Activated CD4-positive, alpha-beta memory T cell treated with anti-CD3 and anti-CD28 coated beads for 36 hours (primary cell): ENCODE results near the gene RPL35A. TPM values are rescaled to one million over a fixed set of nuclear protein-coding genes. Genes with fewer than 3 reads are reported as not detected.
"Not testable (repeated sequence)": the region's sequence is repeated elsewhere in the genome, so short reads cannot be mapped to it uniquely, and the experiment has no call there.

Experiments used
- CTCF ChIA-PET: fragments of 350-600 bp; sonication (Branson Sonifier 250); formaldehyde crosslinking; loops from one replicate; lab custom pipeline; 2021; ENCODE audit warnings: antibody characterized with exemption, inconsistent platforms; lab: Charles Lee
- POLR2A ChIA-PET: fragments of 350-600 bp; sonication (Branson Sonifier 250); formaldehyde crosslinking; loops from one replicate; lab custom pipeline; 2021; ENCODE audit warnings: antibody characterized with exemption; lab: Charles Lee
- DNase-seq: peaks from one replicate; pipeline ENCODE4 v3.0.0-alpha.2; 2020
- H3K27ac Mint-ChIP-seq: one replicate; pipeline ENCODE4 v1.8.0; 2021; ENCODE audit warnings: mixed read lengths
- H3K27me3 Mint-ChIP-seq: one replicate; pipeline ENCODE4 v1.8.0; 2021; ENCODE audit warnings: mixed read lengths
- H3K36me3 Mint-ChIP-seq: one replicate; pipeline ENCODE4 v1.8.0; 2021; ENCODE audit warnings: mixed read lengths
- H3K4me1 Mint-ChIP-seq: one replicate; pipeline ENCODE4 v1.8.0; 2021; ENCODE audit warnings: low read depth, mixed read lengths
- H3K4me3 Mint-ChIP-seq: one replicate; pipeline ENCODE4 v1.8.0; 2021; ENCODE audit warnings: mild to moderate bottlenecking, mixed read lengths
- H3K9me3 Mint-ChIP-seq: one replicate; pipeline ENCODE4 v1.8.0; 2021; ENCODE audit warnings: mixed read lengths
- intact Hi-C: fragments of 100-400 bp; cut with micrococcal nuclease; formaldehyde crosslinking; loops from one replicate; pipeline ENCODE4 v1.15.1; 2023
- total RNA-seq, 2 experiments: library from RNA; stranded (reverse); gene quantifications; one replicate each; pipeline ENCODE4 v1.2.3, GENCODE V29; 2021

The RPL35A gene
- total RNA-seq, 2 experiments from 2014 or later = 1,575 to 1,587 TPM

DNA sequence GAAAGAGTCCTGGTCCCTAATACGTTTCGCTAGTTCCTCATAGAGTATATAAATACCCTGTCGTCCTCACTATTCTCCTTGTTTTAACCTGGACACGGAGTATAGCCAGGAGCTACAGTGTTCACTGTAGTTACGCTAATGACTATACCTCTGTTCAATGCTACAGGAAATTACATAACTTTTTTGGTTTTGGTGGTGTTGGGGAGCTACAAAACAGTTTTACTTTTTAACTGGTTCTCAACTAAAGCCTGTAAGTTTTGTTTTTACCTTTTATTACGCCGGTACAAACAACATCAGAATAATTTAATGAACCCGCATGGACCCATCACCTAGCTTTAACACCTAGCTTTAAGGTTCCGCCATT is 11.6 kb downstream of the RPL35A start:
- Mint-ChIP-seq H3K27ac (no peak overlapping the region), H3K4me3 (peak overlapping the region; percentile 86), H3K36me3 (peaks cover 15% of the 10 kb centered on the region), H3K9me3 (no peaks in the 10 kb centered on the region), H3K4me1 (peaks cover 52% of the 10 kb centered on the region), H3K27me3 (no peaks in the 10 kb centered on the region)
- POLR2A ChIA-PET = interaction anchor here (0.8 to 2.2 kb wide), 3 partner anchors 9 to 118 kb away, joined by 3 to 8 read pairs (median 3); no protein-coding TSS in a partner anchor
- CTCF ChIA-PET = interaction anchor here (0.6 to 2.8 kb wide), 3 partner anchors 11 to 119 kb away, joined by 4 to 14 read pairs (median 11); no protein-coding TSS in a partner anchor
- intact Hi-C loops = loop anchor here (2.0 kb wide), 1 partner anchor 119 kb away; no protein-coding TSS in a partner anchor
- DNase-seq = no peak

DNA sequence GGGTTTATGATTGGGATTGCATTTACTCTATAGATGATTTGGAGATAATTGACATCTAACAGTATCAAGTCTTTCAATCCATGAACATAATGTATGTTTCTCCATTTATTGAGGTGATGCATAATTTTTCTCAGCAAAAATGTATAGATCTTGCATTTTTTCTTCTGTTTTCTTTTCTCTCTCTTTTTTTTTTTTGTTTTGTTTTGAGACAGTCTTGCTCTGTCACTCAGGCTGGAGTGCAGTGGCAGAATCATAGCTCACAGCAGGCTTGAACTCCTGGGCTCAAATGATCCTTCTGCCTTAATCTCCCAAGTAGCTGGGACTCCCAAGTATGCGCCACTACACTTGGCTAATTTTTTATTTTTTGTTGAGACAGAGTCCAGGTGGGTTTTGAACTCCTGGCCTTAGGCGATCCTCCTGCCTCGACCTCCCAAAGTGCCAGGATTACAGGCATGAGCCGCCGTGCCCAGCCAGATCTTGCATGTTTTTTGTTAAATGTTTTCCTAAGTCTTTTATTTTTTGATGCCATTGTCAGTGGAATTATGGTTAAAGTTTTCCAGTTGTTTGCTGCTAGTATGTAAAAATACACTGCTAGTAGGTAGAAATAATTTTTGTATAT is 13.1 kb downstream of the RPL35A start:
- CTCF ChIA-PET = interaction anchor here (0.8 kb wide), 1 partner anchor 87 kb away, joined by 3 read pairs; no protein-coding TSS in a partner anchor
- intact Hi-C loops = no loop called here
- DNase-seq = no peak
- Mint-ChIP-seq H3K36me3 (peaks cover 6% of the 10 kb centered on the region), H3K27ac (no peak overlapping the region), H3K27me3 (no peaks in the 10 kb centered on the region), H3K4me1 (peaks cover 38% of the 10 kb centered on the region), H3K4me3 (no peak overlapping the region), H3K9me3 (peaks cover 10% of the 10 kb centered on the region)
- POLR2A ChIA-PET = no interaction called here

DNA sequence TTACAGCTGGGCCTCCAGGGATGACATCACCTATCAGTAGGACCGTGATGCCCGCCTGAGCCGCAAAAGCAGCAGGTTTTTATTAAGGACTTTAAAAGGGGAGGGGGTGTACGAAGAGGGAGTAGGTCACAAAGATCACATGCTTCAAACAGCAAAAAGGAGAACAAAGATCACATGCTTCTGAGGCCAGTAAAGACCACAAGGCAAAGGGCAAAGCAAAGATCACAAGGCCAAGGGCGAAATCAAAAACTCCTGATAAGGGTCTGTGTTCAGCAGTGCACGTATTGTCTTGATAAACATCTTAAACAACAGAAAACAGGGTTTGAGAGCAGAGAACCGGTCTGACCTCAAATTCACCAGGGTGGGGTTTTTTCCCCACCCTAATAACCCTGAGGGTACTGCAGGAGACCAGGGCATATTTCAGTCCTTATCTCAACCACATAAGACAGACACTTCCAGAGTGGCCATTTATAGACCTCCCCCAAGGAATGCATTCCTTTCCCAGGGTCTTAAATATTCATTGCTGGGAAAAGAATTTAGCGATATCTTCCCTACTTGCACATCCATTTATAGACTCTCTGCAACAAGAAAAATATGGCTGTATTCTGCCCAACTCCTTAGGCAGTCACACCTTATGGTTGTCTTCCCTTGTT is 17.5 kb downstream of the RPL35A start:
- DNase-seq, H3K27me3 Mint-ChIP-seq, H3K36me3 Mint-ChIP-seq, POLR2A ChIA-PET, H3K27ac Mint-ChIP-seq, H3K4me1 Mint-ChIP-seq, H3K4me3 Mint-ChIP-seq, CTCF ChIA-PET, intact Hi-C loops: not testable (repeated sequence)
- H3K9me3 Mint-ChIP-seq = peaks cover 16% of the 10 kb centered on the region

DNA sequence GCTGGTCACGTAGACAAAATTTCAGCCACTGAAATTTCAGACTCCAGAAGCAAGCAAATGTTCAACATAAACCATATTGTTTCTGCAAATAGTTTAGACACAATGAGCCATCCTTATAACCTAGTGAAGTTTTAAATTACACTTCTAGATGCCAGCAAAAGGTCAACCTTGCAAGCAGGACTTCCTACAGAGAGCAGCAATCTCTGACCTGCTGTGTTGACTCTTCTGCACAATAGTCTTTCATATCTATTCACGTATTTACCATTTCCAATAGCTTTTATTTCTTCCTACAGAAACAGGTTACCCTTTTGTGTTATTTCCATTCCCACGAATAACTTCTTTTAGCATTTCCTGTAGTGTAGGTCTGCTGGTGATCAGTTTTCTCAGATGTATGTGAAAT is 20.6 kb downstream of the RPL35A start:
- DNase-seq = no peak
- Mint-ChIP-seq H3K27me3 (peaks cover 1% of the 10 kb centered on the region), H3K36me3 (peaks cover 6% of the 10 kb centered on the region), H3K4me1 (no peaks in the 10 kb centered on the region), H3K9me3 (peaks cover 19% of the 10 kb centered on the region), H3K27ac (no peak overlapping the region), H3K4me3 (no peak overlapping the region)
- intact Hi-C loops = no loop called here
- ChIA-PET CTCF (no interaction called here), POLR2A (no interaction called here)

DNA sequence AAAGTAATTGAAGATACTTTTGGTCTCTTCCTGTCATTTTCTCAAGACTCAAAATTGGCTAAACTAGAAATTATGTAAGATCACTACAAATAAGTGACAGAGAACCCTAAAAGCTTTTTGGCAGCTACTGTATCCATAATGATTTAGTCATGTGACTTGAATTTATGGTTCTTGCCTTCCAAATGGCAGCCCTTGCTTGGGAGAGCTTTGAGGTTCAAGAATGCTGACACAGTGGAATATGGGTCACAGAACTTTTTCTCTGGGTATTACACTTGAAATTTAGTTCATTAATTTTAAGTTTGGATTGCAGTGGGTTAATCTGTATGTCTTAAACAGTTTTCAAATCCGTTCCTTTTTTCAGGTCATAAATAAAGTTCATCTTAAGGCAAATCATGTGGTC is 24.0 kb downstream of the RPL35A start:
- Mint-ChIP-seq H3K27me3 (peaks cover 1% of the 10 kb centered on the region), H3K36me3 (peaks cover 4% of the 10 kb centered on the region), H3K9me3 (peaks cover 6% of the 10 kb centered on the region), H3K4me3 (no peak overlapping the region), H3K27ac (no peak overlapping the region), H3K4me1 (no peaks in the 10 kb centered on the region)
- CTCF ChIA-PET = no interaction called here
- POLR2A ChIA-PET = no interaction called here
- intact Hi-C loops = no loop called here
- DNase-seq = no peak

DNA sequence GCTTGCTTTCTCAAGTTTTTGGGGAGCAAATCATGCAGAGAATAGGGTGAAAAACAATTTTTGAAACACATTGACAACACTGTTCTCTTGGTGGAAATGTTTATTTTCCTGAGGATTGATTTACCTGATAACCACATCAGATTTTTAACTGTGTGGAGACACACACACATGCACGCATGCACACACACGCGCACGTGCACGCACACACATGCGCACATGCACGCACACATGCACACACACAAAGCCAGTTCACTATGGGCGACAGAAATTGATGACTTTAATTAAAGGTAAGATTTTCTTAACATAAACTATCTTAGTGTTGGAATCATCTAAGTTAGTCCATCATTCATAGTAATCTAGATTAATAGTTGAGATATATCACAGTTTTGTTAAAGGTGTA is 25.3 kb downstream of the RPL35A start:
- POLR2A ChIA-PET = no interaction called here
- no peaks in the 10 kb centered on the region for H3K4me1 Mint-ChIP-seq
- H3K36me3 Mint-ChIP-seq = peaks cover 4% of the 10 kb centered on the region
- peaks cover 1% of the 10 kb centered on the region for H3K27me3 Mint-ChIP-seq
- no peak overlapping the region for H3K4me3 Mint-ChIP-seq
- H3K27ac Mint-ChIP-seq = no peak overlapping the region
- H3K9me3 Mint-ChIP-seq = peaks cover 6% of the 10 kb centered on the region
- no peak for DNase-seq
- CTCF ChIA-PET = no interaction called here
- intact Hi-C loops = no loop called here

DNA sequence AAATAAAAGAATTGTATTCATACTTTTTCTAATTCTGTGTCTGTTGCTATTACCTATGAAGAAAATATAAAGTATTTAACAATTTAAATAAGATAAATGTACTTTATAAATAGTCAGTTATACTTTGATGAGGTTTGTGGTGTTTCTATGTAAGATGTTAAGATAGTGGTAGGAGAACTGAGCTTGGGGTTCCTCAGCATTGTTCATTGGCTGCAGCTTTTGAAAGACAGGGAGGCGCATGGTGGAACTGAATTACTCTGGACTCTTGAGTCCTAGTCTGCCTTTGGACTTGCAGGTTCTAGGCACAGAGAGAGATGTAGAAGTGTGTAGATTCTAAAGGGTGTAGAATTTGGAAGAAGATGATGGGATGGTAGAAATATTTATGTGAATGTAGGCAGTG is 33.1 kb downstream of the RPL35A start:
- H3K27me3 Mint-ChIP-seq = no peaks in the 10 kb centered on the region
- intact Hi-C loops = no loop called here
- peaks cover 3% of the 10 kb centered on the region for H3K4me1 Mint-ChIP-seq
- no peak overlapping the region for H3K4me3 Mint-ChIP-seq
- CTCF ChIA-PET = no interaction called here
- DNase-seq = no peak
- no peak overlapping the region for H3K27ac Mint-ChIP-seq
- POLR2A ChIA-PET = no interaction called here
- no peaks in the 10 kb centered on the region for H3K9me3 Mint-ChIP-seq
- no peaks in the 10 kb centered on the region for H3K36me3 Mint-ChIP-seq

DNA sequence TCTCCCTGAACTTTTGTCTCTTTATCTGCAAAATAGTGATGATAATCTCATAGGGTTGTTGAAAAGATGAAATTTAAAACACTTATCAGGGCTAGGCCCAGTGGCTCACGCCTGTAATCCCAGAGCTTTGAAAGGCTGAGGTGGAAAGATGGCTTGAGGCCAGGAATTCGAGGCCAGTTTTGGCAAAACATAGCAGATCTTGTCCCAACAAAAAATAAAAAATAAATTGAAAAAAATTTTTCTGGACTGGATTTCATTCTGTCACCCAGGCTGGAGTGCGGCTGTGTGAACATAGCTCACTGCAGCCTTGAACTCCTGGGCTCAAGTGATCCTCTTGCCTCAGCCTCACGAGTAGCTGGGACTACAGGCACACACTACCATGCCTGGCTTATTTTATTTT is 39.7 kb downstream of the RPL35A start:
- intact Hi-C loops = no loop called here
- no peak overlapping the region for H3K4me3 Mint-ChIP-seq
- ChIA-PET CTCF (no interaction called here), POLR2A (no interaction called here)
- H3K27me3 Mint-ChIP-seq = no peaks in the 10 kb centered on the region
- H3K4me1 Mint-ChIP-seq = no peaks in the 10 kb centered on the region
- H3K9me3 Mint-ChIP-seq = no peaks in the 10 kb centered on the region
- no peak for DNase-seq
- H3K36me3 Mint-ChIP-seq = peaks cover 14% of the 10 kb centered on the region
- no peak overlapping the region for H3K27ac Mint-ChIP-seq

DNA sequence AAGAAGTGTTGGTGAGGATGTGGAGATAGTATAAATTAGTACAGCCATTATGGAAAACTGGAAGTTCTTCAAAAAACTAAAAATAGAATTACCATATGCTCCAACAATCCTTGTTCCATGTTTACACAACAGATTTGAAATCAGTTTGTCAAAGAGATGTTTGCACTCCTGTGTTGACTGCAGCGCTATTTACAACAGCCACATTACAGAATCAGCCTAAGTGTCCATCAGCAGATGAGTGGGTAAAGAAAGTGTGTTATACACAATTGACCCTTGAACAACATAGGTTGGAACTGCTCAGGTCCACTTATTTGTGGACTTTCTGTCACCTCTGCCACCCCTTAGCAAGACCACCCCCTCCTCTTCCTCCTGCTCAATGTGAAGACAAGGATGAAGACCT is 44.7 kb downstream of the RPL35A start:
- H3K4me3 Mint-ChIP-seq = no peak overlapping the region
- no peaks in the 10 kb centered on the region for H3K4me1 Mint-ChIP-seq
- intact Hi-C loops = no loop called here
- CTCF ChIA-PET = no interaction called here
- H3K27ac Mint-ChIP-seq = no peak overlapping the region
- no peak for DNase-seq
- peaks cover 14% of the 10 kb centered on the region for H3K36me3 Mint-ChIP-seq
- H3K27me3 Mint-ChIP-seq = no peaks in the 10 kb centered on the region
- POLR2A ChIA-PET = no interaction called here
- H3K9me3 Mint-ChIP-seq = no peaks in the 10 kb centered on the region

DNA sequence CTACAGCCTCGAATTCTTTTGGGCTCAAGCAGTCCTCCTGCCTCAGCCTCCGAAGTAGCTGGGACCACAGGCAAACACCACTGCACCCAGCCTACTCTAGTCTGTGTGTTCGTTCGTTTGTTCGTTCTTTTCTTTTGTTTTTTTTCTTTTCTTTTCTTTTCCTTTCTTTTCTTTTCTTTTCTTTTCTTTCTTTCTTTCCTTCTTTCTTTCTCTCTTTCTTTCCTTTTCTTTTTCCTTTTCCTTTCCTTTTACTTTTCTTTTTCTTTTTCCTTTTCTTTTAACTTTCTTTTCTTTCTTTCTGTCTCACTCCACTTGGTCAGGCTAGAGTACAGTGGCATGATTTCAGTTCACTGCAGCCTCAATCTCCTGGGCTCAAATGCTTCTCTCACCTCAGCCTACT is 46.9 kb downstream of the RPL35A start:
- CTCF ChIA-PET = interaction anchor here (1.3 kb wide), 1 partner anchor 91 kb away, joined by 3 read pairs; no protein-coding TSS in a partner anchor
- no peaks in the 10 kb centered on the region for H3K4me1 Mint-ChIP-seq
- DNase-seq = no peak

DNA sequence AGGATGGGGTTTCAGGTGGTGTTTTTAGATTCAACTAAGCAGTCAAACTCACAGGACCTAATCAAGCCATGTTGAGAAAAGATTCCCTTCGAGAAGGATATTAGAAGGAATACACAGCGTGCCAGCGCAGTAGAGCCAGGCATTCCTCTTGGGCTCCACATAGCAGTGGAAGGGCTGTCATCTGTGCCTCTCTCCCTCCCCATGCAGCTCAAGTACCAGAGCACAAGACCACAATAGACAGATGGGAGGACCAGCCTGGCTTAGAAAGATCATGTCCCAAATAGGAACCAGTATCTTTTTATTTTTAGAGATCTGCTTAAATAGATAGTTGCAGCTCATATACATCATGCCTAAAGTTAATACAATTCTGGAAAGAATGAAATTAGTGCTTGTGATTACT is 47.9 kb downstream of the RPL35A start:
- Mint-ChIP-seq H3K4me1 (no peaks in the 10 kb centered on the region), H3K4me3 (no peak overlapping the region), H3K27me3 (no peaks in the 10 kb centered on the region), H3K36me3 (no peaks in the 10 kb centered on the region), H3K9me3 (no peaks in the 10 kb centered on the region), H3K27ac (no peak overlapping the region)
- DNase-seq = no peak
- ChIA-PET CTCF (no interaction called here), POLR2A (no interaction called here)
- intact Hi-C loops = no loop called here

More for the DNA sequence above, 46.9 kb downstream of the RPL35A start:
- POLR2A ChIA-PET = no interaction called here
- Mint-ChIP-seq H3K9me3 (no peaks in the 10 kb centered on the region), H3K36me3 (peaks cover 5% of the 10 kb centered on the region), H3K4me3 (no peak overlapping the region), H3K27ac (no peak overlapping the region), H3K27me3 (no peaks in the 10 kb centered on the region)
- intact Hi-C loops = no loop called here
